NCI-H82 (cell line): ENCODE results near the gene CD320.
"Not testable (repeated sequence)": the region's sequence is repeated elsewhere in the genome, so short reads cannot be mapped to it uniquely, and the experiment has no call there.

Experiments used
- DNase-seq: peaks from one replicate; lab custom pipeline; 2025; lab: John Stamatoyannopoulos, UW

CD320 gene

DNA sequence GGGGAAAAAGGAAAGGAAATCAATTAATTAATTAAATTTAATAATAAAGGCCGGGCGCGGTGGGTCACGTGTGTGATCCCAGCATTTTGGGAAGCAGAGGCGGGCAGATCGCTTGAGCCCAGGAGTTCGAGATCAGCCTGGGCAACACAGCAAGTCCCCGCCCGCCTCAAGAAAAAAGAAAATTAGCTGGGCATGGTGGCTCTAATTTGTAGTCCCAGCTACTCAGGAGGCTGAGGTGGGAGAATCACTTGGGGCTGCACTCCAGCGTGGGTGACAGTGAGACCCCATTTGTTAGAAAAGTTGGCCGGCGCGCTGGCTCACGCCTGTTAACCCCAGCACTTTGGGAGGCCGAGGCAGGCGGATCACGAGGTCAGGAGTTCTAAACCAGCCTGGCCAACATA is 733 bp upstream of the CD320 start:
- DNase-seq: no peak

DNA sequence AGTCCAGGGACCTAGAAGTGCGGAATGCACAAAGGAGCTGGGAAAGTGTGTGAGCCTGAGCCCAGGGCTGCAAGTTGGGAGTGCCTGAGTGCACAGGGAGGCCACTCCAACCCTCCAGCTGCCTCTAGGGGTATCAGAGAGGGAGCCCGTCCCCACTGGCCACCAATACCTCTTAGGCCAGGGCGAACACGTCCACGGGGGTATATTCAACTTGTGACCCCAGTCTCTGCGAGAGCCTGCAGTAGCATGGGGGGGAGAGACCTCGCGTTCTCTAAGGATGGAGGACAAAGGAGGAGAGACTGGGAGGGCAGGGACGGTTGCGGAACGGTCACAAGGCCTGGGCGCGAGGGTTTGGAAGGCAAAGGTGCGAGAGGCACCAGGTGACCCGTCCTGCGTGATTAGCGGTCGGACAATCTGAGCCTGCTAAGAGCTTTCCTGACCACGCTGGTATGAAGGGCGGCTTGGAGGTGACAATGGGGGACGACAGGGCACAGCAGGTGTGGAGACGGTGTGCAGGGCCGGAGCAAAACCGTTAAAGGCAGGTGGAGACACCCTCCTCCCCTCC is 676 bp downstream of the CD320 start:
- peak; percentile 41 for DNase-seq

- no peak for DNase-seq
Measured at GRCh38 chr19:8306235-8307054, 1.7 kb downstream of the CD320 start.

DNA sequence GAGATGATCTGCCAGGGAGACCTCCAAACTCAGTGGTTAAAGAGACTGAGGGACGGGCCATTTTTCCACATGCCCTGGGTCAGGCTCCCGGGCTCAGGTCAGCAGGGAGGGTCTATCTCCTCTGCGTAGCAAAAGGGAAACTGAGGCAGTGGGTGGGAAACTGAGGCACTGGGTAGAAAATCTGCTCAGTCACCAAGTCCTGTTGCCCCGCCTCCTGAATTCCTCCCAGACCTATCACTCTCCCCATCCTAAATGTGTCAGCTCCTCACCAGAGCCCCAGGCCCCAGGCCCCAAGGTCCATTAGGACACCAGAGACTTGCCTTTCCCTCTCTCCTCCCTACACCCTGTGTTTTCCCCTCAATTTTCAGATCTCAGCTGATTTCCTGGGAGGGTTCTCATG is 2.4 kb downstream of the CD320 start:
- DNase-seq: no peak

DNA sequence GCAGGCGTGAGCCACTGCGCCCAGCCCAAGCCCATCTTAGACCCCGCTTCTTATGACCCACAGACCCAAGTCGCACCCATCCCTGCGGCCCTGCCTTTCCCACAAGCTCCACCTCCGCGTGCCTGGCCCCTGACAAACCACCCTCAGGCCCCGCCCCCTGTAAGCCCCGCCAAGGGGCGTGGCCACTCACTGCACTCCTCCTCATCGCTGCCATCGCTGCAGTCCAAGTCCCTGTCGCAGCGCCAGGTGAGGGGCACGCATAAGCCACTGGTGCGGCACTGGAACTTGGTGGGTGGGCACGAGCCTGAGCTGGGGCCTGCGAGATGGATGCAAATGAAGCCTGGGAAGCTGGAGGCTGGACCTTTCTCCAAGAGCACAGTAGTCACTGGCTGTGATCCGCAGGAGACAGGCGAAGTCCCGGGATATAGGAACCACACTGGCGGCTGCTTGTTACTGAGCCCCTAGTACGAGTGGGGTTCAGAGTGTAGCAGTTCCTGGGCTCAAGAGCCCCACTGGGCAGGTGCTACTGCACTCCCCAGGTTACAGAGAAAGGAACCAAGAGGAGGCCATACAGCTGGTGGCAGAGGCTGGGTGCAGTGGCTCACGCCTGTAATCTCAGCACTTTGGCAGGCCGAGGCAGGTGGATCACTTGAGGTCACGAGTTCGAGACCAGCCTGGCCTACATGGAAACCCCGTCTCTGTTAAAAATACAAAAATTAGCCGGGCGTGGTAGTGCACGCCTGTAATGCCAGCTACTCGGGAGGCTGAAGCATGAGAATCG is 3.1 kb downstream of the CD320 start:
- DNase-seq: peak; percentile 89

DNA sequence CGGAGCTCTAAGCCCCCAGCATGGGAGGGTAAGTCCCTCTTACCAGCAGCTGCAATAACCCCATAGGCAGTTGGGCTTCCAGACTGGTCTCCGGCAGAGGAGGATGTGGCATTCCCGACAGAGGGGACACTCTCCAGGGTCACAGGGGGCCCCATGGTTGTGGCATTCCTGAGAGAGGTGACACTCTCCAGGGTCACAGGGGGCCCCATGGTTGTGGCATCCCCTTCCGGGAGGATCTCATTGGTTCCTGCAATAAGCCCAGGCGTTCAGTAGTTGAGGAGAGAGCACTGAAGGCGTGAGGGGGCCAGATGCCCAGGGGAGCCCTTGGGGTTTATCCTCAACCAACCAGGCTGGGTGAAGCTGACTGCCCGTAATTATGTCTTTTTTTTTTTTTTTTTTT is 5.4 kb downstream of the CD320 start:
- no peak for DNase-seq

DNA sequence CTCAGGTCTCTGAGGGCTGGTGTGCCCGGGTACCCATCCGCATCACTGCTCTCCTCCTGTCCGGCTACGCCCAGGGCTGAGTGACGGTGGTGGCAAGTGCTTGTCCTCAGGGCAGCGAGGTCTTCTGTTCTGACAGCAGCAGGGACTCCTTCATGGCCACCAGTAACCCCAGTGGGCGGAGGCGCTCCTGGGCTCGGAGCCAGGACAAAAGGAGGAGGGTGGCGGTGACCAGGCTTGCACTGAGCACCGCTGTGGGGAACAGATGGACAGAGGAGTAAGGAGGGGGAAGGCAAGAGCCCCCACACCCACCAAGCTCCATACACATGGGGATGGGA is 5.8 kb downstream of the CD320 start:
- peak; percentile 85 for DNase-seq

GRCh38 chr19:8291337-8291736 is 16.8 kb downstream of the CD320 start:
- DNase-seq: not testable (repeated sequence)

- DNase-seq: not testable (repeated sequence)
Measured at GRCh38 chr19:8276508-8276907, 31.6 kb downstream of the CD320 start.

DNA sequence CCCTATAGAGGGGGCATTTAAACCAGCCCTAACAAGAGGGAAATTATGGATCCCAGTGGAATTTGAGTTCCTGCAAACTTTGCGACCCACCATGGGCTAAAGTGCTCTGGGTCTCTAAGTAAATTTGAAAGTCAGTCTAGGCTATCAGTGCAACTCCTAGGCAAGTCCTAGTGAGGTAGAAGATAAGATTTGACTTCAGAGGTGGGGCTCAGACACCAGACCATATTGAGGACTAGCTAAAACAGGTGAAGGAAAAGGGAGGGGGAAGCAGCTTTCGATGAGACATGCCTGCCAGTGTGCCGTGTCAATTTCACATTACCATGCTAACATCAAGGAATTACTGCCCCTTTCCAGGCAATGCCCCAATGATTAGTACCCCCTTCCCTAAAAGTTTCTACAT is 38.4 kb downstream of the CD320 start:
- no peak for DNase-seq

GRCh38 chr19:8265872-8266271 is 42.3 kb downstream of the CD320 start:
- no peak for DNase-seq

GRCh38 chr19:8264248-8264647 is 43.9 kb downstream of the CD320 start:
- not testable (repeated sequence) for DNase-seq

DNA sequence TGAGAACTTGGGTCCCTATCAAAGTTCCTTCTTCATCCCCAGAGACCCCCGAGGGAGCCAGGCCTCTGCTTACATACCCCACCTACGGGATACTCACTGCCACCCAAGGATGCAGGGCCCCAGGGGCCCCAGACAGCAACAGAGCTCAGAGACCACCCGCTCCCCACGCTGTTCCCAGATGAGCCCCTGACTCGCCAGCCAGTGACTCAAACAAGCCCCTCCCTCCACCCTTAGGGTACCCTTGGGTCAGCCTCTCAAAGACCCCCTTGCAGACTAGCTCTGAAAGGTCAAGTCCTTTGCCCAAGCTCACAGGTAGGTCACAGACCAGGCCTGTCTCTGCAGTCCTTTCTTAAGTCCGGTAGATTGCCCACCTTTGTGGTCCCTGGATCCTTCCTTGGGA is 45.7 kb downstream of the CD320 start:
- DNase-seq: no peak

- DNase-seq: no peak
Measured at GRCh38 chr19:8261881-8262280, 46.3 kb downstream of the CD320 start.

DNA sequence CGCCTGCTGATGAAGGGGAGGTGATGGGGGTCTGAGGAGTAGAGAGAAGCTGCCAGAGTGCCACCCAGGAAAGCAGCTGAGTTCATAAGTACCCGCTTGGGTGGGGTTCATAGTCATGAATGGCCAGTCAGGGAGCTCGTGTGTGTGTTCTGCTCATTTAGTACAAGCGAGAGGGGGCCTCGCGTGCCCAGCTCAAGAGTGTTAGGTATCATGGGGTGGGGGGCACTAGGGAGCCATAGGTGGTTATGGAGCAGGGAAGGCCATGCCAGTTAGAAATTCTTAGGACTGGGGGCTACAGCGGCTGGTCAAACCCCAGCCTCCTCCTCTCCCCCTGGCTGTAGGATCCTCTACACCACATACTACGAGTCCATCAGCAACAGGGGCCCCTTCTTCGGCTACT is 46.8 kb downstream of the CD320 start:
- no peak for DNase-seq

DNA sequence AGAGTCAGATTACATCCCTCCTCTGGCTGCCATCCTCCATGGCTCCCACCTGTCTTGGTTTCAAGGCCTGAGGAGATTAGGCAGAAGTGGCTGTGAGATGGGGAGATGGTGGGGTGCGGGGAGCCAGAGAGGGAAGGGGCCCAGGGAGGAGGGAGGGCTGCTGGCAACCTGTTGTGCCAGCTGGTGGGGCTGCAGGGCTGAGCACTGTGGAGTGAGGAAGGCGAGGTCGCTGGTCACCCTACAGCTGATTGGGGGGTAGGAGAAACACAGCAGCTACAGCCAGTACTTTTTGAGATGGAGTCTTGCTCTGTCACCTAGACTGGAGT is 48.3 kb downstream of the CD320 start:
- no peak for DNase-seq

GRCh38 chr19:8259142-8259921 is 48.8 kb downstream of the CD320 start:
- no peak for DNase-seq

DNA sequence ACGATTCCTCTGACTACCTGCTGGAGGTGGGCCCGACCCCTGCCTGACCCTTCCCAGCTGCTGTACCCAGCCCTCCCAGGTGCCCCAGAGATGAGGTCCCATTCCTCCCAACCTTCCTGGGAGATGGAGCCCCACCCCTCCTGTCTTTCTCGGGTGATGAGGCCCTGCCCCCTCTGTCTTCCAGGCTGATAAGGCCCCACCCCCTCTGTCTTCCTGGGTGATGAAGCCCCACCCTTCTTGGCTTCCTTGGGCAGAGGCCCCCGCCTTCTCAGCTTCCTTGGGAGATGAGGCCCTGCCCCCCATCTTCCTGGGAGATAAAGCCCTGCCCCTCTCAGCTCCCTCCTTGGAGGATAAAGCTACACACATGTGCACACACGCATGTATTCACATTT is 51.1 kb downstream of the CD320 start:
- peak; percentile 35 for DNase-seq

DNA sequence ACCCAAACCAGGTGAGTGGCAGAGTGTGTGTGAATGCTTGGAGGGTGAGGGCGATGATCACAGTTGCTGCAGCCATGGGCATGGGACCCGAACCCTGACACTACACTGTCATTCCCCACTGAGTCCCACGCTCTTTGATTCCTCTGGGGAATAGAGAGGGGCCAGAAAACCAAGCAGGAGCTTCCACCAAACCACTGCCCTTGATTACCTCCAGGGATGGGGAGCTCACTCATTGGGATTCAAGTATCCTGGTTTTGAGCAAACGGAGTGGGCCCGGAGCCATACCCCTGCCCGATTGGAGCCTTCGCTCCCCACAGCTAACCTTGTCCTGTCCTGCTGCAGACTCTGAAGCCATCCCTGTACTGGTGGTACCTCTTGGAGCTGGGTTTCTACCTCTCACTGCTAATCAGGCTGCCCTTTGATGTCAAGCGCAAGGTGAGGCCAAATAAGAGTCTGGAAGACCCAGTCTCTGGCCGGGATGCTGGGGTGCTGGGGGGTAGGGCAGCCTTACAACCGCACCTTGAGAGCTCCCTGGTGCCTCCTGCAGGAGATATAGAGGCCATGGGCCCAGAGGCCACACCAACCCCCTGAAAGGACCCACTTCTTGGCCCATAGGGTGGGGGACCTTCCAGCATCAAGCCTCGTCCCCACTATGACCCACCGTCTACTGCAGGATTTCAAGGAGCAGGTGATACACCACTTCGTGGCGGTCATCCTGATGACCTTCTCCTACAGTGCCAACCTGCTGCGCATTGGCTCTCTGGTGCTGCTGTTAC is 51.7 kb downstream of the CD320 start:
- no peak for DNase-seq

DNA sequence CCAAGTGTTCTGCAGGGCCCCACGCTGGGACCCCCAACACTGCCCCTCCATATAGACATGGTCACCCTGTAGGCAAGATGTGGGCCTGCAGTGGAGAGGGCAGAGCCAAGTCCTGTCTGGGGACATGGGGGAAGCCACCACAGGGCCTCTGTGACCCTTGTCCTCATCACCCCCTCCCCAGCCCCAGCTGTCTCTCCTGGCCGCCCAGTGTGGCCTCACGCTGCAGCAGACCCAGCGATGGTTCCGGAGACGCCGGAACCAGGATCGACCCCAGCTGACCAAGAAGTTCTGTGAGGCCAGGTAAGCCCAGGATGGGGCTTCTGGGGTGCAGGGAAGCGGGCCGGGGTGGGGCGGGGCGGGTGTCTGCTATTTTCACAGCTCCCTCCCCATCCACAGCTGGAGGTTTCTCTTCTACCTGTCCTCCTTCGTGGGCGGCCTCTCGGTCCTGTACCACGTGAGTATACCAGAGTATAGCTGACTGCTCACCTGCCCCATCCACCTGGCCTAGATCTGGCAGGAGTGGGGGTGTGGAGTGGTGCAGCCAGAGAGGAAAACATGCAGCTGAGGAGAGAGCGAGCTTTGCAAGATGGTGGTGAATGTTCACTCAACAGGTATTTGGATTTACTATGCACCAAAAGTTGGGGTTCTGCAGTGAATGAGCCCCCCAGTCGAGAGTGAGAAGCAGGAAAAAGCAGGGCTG is 52.6 kb downstream of the CD320 start:
- no peak for DNase-seq
